HG03354 (cell line): ENCODE data around the gene INSL3.
"Not testable (repeated sequence)": the region's sequence is repeated elsewhere in the genome, so short reads cannot be mapped to it uniquely, and the experiment has no call there.

Experiments
- ATAC-seq: cut with Tn5 transposase; IDR thresholded peaks from one replicate; pipeline ENCODE4 v1.9.1; 2021; ENCODE audit warnings: mild to moderate bottlenecking; ENCODE audit not compliant: unreplicated experiment, poor library complexity, severe bottlenecking

Gene INSL3

GRCh38 chr19:17790059-17790780, 31.1 kb downstream of the INSL3 start:
- ATAC-seq: no peak

DNA sequence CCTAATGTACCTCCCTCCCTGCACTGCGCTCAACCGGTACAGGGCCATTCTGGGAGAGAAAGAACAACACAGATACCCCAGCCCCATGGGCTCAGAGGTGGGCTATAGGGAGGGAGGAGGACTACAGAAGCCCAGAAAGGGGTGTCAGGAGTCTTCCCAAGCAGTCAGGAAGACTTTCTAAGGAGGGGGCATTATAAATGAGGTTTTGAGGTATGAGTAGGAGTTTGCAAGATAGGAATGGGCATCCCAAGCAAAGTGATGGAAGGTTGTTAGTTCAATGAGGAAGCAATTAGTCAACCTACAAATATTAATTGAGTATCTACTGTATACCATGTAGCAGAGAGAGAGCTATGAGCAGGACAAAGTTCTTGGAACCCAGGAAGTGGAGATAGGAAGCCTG, 32.7 kb downstream of the INSL3 start:
- no peak for ATAC-seq

DNA sequence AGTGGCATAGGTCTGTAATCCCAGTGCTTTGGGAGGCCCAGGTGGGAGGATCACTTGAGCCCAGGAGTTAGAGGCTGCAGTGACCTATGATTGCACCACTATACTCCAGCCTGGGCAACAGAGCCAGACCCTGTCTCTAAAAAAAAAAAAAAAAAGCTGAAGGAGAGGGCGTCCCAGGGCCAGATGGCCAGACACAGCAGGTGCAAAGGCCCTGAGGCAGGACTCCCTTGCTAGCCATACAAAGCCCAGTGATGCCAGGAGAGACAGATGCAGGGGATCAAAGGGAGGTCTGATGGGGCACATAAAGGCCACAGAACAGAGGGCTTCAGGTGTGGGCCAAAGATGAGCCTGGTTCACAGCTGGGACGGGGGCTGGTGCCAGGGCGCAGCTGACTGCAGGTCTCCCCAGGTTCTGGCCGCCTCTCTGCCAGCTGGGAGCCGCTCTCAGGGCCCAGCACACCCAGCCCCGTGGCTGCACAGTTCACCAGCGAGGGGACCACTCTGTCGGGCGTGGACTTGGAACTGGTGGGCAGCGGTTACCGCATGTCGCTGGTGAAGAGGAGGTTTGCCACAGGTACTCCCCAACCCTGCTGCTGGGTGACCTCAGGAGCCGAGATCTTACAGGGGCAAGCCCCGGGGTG, 33.9 kb downstream of the INSL3 start:
- ATAC-seq: no peak

GRCh38 chr19:17784201-17785008, 36.9 kb downstream of the INSL3 start:
- ATAC-seq: no peak

GRCh38 chr19:17783721-17784120, 37.6 kb downstream of the INSL3 start:
- ATAC-seq: not testable (repeated sequence)

- ATAC-seq: no peak
Observed at GRCh38 chr19:17780781-17781180, 40.5 kb downstream of the INSL3 start.

DNA sequence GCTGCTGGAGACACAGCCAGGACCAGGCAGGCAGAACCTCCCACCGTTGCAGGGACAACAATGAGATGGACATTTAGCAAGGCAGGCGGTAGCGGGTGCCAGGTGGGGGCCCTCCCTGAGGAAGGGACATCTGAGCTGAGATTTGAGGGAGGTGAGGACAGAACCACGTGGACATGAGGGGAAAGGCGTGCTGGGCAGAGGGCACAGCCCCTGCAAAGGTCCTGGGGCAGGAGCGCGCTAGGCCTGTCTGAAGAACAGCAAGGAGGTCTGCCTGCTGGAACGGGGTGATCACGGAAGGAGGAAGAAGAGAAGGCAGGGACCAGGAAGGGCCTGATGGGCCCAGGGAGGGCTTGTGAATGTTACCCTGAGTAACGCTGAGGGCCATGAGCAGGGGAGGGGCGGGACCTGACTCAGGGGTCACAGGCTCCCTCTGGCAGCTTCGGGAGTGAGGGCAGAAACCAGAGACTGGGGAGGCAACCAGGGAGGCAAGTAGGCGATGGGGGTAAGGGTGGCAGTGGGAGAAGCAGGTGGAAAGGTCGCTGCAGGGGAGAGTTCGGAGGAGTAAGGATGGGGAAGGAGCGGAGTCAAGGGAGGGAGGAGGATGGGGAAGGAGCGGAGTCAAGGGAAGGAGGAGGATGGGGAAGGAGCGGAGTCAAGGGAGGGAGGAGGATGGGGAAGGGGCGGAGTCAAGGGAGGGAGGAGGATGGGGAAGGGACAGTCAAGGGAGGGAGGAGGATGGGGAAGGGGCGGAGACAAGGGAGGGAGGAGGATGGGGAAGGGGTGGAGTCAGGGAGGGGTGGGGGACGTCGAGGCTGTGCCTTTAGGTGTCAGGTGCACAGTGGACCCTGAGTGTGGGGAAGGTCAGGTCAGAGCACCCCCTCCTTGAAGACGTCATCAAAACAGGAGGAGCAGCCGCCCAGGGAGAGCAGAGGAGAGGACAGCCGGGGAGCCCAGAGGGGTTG, 42.1 kb downstream of the INSL3 start:
- ATAC-seq: no peak

- ATAC-seq: no peak
Observed at GRCh38 chr19:17778251-17778967, 42.9 kb downstream of the INSL3 start.

DNA sequence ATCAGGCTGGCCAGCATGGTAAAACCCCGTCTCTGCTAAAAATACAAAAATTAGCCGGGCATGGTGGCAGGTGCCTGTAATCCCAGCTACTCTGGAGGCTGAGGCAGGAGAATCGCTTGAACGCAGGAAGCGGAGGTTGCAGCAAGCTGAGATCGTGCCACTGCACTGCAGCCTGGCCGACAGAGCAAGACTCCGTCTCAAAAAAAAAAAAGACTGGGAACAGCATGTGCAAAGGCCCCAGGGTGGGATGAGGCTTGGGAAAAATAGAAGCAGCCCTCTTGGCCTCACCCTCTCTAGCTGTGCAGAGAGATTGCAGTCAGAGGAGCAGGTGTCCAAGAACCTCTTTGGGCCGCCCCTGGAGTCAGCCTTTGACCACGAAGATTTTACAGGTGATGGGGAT, 43.5 kb downstream of the INSL3 start:
- ATAC-seq: not testable (repeated sequence)

GRCh38 chr19:17775991-17776803, 45.1 kb downstream of the INSL3 start:
- ATAC-seq: peak; percentile 66

DNA sequence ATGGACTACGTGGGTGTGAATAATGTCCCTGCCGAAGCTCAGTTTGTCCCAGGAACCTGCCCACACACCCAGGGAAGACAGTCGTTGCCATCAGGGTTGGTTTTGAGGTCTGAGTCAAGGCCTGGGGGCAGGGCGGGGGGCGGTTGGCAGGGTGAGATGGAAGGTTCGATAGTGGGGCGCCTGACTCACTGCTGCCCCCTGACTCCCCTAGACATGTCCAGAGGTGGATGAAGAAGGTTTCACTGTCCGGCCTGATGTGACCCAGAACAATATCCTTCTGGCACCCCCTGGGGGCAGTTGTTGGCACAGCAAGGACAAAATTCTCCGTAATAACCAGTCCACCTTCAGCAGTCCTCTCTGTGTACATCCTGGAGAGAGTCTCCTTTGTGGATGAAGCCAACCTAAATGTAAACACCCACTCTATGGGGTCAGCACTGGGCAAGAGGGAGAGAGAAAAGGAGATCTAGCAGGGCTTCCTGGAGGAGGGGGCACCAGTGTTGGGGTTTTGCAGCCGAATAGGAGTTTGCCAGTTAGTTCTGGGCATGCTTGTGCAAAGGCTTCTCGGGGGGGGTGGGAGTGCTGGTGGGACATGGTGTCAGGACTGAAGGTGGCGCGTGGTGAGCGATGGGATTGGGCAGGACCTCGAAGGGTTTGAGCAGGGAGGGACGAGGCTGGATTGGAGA, 45.9 kb downstream of the INSL3 start:
- no peak for ATAC-seq

DNA sequence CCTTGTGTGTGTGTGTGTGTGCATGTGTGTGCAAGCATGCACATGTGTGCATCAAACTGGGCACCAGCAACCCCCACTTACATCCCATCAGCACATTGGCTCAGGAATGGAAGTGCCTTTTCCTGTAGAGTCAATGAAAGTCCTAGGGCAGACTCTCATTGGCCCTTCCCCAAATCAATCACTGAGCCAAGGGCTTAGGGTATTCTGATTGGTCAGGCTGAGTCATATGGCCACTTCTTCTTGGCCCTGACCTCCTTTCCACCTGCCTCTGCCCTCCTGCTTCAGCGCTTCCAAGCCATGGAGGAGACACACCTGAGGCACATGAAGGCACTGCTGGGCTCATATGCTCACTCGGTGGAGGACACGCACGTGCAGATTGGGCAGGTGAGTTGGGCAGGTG, 49.1 kb downstream of the INSL3 start:
- ATAC-seq: no peak

DNA sequence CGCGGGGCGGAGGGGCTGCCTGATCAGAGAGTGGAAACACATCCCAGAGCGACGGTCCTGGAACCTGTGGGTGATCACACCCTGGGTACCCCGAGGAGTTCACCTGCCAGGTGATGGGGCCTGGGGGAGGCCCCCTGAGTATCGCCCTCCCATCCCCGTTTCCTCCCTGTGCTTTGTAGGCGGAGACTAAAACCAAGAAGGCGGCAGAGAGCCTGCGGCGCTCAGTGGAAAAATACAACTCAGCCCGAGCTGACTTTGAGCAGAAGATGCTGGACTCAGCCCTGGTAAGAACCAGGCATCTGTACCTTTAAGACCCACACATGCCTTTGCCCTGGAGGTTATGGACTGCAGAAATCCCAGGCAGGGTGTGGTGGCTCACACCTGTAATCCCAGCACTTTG, 50.7 kb downstream of the INSL3 start:
- no peak for ATAC-seq

DNA sequence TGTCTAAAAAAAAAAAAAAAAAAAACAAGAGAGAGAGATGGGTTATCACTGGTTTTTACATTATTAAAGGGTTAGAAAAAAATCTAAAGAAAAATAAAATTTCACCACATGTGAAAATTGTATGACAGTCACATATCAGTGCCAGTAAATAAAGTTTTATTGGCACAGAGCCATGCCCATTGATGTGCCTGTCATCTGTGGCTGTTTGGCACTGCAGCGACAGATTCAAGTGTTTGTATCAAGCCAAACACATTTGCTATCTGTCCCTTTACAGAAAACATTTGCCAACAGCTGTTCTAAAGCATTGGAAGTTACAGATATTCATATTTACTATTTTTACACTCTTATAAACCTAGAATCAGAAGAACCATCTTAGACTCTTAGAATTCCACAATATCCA, 53.8 kb downstream of the INSL3 start:
- ATAC-seq: no peak

GRCh38 chr19:17766543-17767131, 54.7 kb downstream of the INSL3 start:
- no peak for ATAC-seq
